H9 (cell line): ENCODE measurements around the gene BTBD17. TPM values are rescaled to one million over a fixed set of nuclear protein-coding genes. Genes with fewer than 3 reads are reported as not detected.

Source experiments
- DNase-seq: peaks from one replicate; pipeline ENCODE4 v3.0.0-alpha.2; 2017
- H2AFZ ChIP-seq: one replicate; pipeline ENCODE4 v1.6.1; 2013; ENCODE audit warnings: mild to moderate bottlenecking, low read length, control low read depth, moderate library complexity
- H2AK5ac ChIP-seq: 2 replicates; pipeline ENCODE4 v1.6.1; 2013; ENCODE audit warnings: low read length, control low read depth, mixed read lengths; ENCODE audit not compliant: insufficient read length
- H2BK120ac ChIP-seq: one replicate; pipeline ENCODE4 v1.6.1; 2013; ENCODE audit warnings: low read depth, mild to moderate bottlenecking, low read length, control low read depth, inconsistent platforms; ENCODE audit not compliant: poor library complexity, severe bottlenecking
- H2BK12ac ChIP-seq: 2 replicates; pipeline ENCODE4 v1.6.1; 2013; ENCODE audit warnings: low read length, control low read depth, mixed read lengths, low read depth; ENCODE audit not compliant: insufficient read length
- H2BK15ac ChIP-seq: 2 replicates; pipeline ENCODE4 v1.6.1; 2013; ENCODE audit warnings: low read depth, low read length, control low read depth
- H2BK20ac ChIP-seq: one replicate; pipeline ENCODE4 v1.6.1; 2013; ENCODE audit warnings: low read depth, mild to moderate bottlenecking, low read length, control low read depth, inconsistent platforms; ENCODE audit not compliant: poor library complexity, severe bottlenecking
- H2BK5ac ChIP-seq: 2 replicates; pipeline ENCODE4 v1.6.1; 2013; ENCODE audit warnings: low read length, control low read depth, mixed read lengths; ENCODE audit not compliant: insufficient read length
- H3K14ac ChIP-seq: 2 replicates; pipeline ENCODE4 v1.6.1; 2013; ENCODE audit warnings: low read length, control low read depth; ENCODE audit not compliant: insufficient read depth
- H3K18ac ChIP-seq: 2 replicates; pipeline ENCODE4 v1.6.1; 2013; ENCODE audit warnings: low read depth, mild to moderate bottlenecking, mixed read lengths, low read length, control low read depth; ENCODE audit not compliant: insufficient read length
- H3K23ac ChIP-seq: 2 replicates; pipeline ENCODE4 v1.6.1; 2013; ENCODE audit warnings: low read length, control low read depth, mixed read lengths, low read depth; ENCODE audit not compliant: insufficient read length
- H3K23me2 ChIP-seq: 2 replicates; pipeline ENCODE4 v1.6.1; 2013; ENCODE audit warnings: low read depth, mild to moderate bottlenecking, mixed read lengths, low read length, control low read depth; ENCODE audit not compliant: insufficient read length, poor library complexity, severe bottlenecking
- H3K27ac ChIP-seq: 2 replicates; pipeline ENCODE4 v1.5.1; 2013; ENCODE audit warnings: low read length, control low read depth, mixed read lengths, low read depth; ENCODE audit not compliant: insufficient read length
- H3K27me3 ChIP-seq: 2 replicates; pipeline ENCODE4 v1.6.1; 2013; ENCODE audit warnings: low read length, control low read depth, inconsistent platforms; ENCODE audit not compliant: insufficient read depth
- H3K4ac ChIP-seq: 2 replicates; pipeline ENCODE4 v1.6.1; 2013; ENCODE audit warnings: low read depth, mild to moderate bottlenecking, control low read depth, inconsistent platforms, low read length, moderate library complexity
- H3K4me1 ChIP-seq: 2 replicates; pipeline ENCODE4 v1.6.1; 2013; ENCODE audit warnings: low read length, control low read depth, inconsistent platforms; ENCODE audit not compliant: insufficient read depth
- H3K4me2 ChIP-seq: 2 replicates; pipeline ENCODE4 v1.6.1; 2013; ENCODE audit warnings: low read length, control low read depth, mixed read lengths; ENCODE audit not compliant: insufficient read length, insufficient read depth
- H3K56ac ChIP-seq: 2 replicates; pipeline ENCODE4 v1.6.1; 2013; ENCODE audit warnings: low read depth, mild to moderate bottlenecking, mixed read lengths, low read length, control low read depth; ENCODE audit not compliant: insufficient read length
- H3K79me1 ChIP-seq: 2 replicates; pipeline ENCODE4 v1.6.1; 2013; ENCODE audit warnings: low read depth, mild to moderate bottlenecking, moderate library complexity, low read length, control low read depth, inconsistent platforms; ENCODE audit not compliant: insufficient read depth, poor library complexity, severe bottlenecking
- H3K79me2 ChIP-seq: 2 replicates; pipeline ENCODE4 v1.6.1; 2013; ENCODE audit warnings: low read length, control low read depth, inconsistent platforms; ENCODE audit not compliant: insufficient read depth
- H3K9ac ChIP-seq: 2 replicates; pipeline ENCODE4 v1.6.1; 2013; ENCODE audit warnings: low read length, control low read depth, mixed read lengths; ENCODE audit not compliant: insufficient read length; ENCODE audit errors: extremely low read depth
- H3K9me3 ChIP-seq: one replicate; pipeline ENCODE4 v1.6.1; 2013; ENCODE audit warnings: low read depth, low read length, inconsistent platforms; ENCODE audit not compliant: control insufficient read depth
- H3T11ph ChIP-seq: one replicate; pipeline ENCODE4 v1.6.1; 2013; ENCODE audit warnings: mild to moderate bottlenecking, low read length, control low read depth, inconsistent platforms
- H4K20me1 ChIP-seq: one replicate; pipeline ENCODE4 v1.6.1; 2013; ENCODE audit not compliant: control insufficient read depth, insufficient read length, insufficient read depth
- H4K5ac ChIP-seq: 2 replicates; pipeline ENCODE4 v1.6.1; 2013; ENCODE audit warnings: low read depth, mild to moderate bottlenecking, mixed read lengths, low read length, control low read depth; ENCODE audit not compliant: insufficient read length
- H4K8ac ChIP-seq: replicated peaks from 2 replicates; pipeline ENCODE4 v1.6.1; 2013; ENCODE audit warnings: low read length, control low read depth, mixed read lengths, low read depth; ENCODE audit not compliant: insufficient read length
- H4K91ac ChIP-seq: 2 replicates; pipeline ENCODE4 v1.6.1; 2013; ENCODE audit warnings: low read depth, mild to moderate bottlenecking, moderate library complexity, mixed read lengths, low read length, control low read depth; ENCODE audit not compliant: insufficient read length
- H3K27ac Mint-ChIP-seq, 3 experiments: 2 replicates in 2 of 3; 3 replicates in 1 of 3; pipeline ENCODE4 v1.8.0; 2020 to 2021; ENCODE audit warnings: mixed read lengths in 3 of 3, mild to moderate bottlenecking in 1 of 3, moderate library complexity in 1 of 3
- H3K27me3 Mint-ChIP-seq: 2 replicates; pipeline ENCODE4 v1.8.0; 2021; ENCODE audit warnings: low read depth, mild to moderate bottlenecking, moderate library complexity, mixed read lengths
- H3K36me3 Mint-ChIP-seq, 3 experiments: 2 replicates in 2 of 3; 3 replicates in 1 of 3; pipeline ENCODE4 v1.8.0; 2020 to 2021; ENCODE audit warnings: low read depth in 3 of 3, mixed read lengths in 3 of 3; ENCODE audit not compliant: insufficient read depth in 1 of 3
- H3K4me1 Mint-ChIP-seq, 2 experiments: 2 replicates each; pipeline ENCODE4 v1.8.0; 2020; ENCODE audit warnings: mixed read lengths in 2 of 2
- H3K4me3 Mint-ChIP-seq, 2 experiments: 2 replicates in 1 of 2; 3 replicates in 1 of 2; pipeline ENCODE4 v1.8.0; 2020 to 2021; ENCODE audit warnings: mild to moderate bottlenecking in 2 of 2, mixed read lengths in 2 of 2, moderate library complexity in 1 of 2
- H3K9me3 Mint-ChIP-seq, 2 experiments: 2 replicates in 1 of 2; 3 replicates in 1 of 2; pipeline ENCODE4 v1.8.0; 2020; ENCODE audit warnings: mild to moderate bottlenecking in 2 of 2, mixed read lengths in 2 of 2, moderate library complexity in 1 of 2
- CTCF ChIP-seq: fragments of 200-600 bp; sonication (generic); conservative IDR thresholded peaks from 3 replicates; pipeline ENCODE4 v1.8.0; 2021; ENCODE audit warnings: antibody characterized with exemption, mild to moderate bottlenecking
- WGBS: extraction: QIAGEN DNeasy Blood & Tissue Kit; methylation state at CpG from one replicate; pipeline ENCODE4 v1.1.7; 2013; ENCODE audit warnings: missing lambda C conversion rate, low lambda C conversion rate, mixed read lengths; ENCODE audit not compliant: insufficient read length; ENCODE audit errors: extremely low coverage; 5-methylcytosine and 5-hydroxymethylcytosine counted together
- total RNA-seq: library from RNA; stranded (reverse); gene quantifications from 2 replicates; pipeline ENCODE4 v1.2.1, GENCODE V29; 2021

The BTBD17 gene
- total RNA-seq, 1 experiment from 2014 or later = 0.33 TPM

- Histone ChIP-seq H4K20me1 (no peaks in the 10 kb centered on the region), H3K18ac (no peak overlapping the region), H2BK12ac (no peak overlapping the region), H2AFZ (no peak overlapping the region), H3K79me1 (no peaks in the 10 kb centered on the region), H4K5ac (no peak overlapping the region), H2BK20ac (no peak overlapping the region), H2BK15ac (no peak overlapping the region), H2BK5ac (no peak overlapping the region), H2BK120ac (no peak overlapping the region), H4K91ac (no peak overlapping the region), H3K4ac (no peak overlapping the region), H3K79me2 (no peaks in the 10 kb centered on the region), H3K9ac (no peak overlapping the region), H3K27ac (no peak overlapping the region), H3K9me3 (peaks cover 6% of the 10 kb centered on the region), H2AK5ac (no peak overlapping the region), H3K27me3 (no peaks in the 10 kb centered on the region), H3K56ac (no peak overlapping the region), H3K23ac (no peak overlapping the region), H3K14ac (no peak overlapping the region), H3K4me2 (no peak overlapping the region), H3T11ph (no peak overlapping the region), H3K23me2 (no peaks in the 10 kb centered on the region), H3K4me1 (no peaks in the 10 kb centered on the region), H4K8ac (no peak overlapping the region)
- Mint-ChIP-seq H3K4me1 (peaks cover 2 to 16% of the 10 kb centered on the region in 2 experiments), H3K4me3 (no peak overlapping the region), H3K36me3 (peaks cover 0 to 6% (median 4%) of the 10 kb centered on the region in 3 experiments; a peak in 3 of 7 replicates), H3K27me3 (peaks cover 19% of the 10 kb centered on the region), H3K9me3 (peaks cover 7 to 9% of the 10 kb centered on the region in 2 experiments; a peak in 4 of 5 replicates), H3K27ac (no peak overlapping the region)
- no CpG with 5 or more reads among the region's 12 CpGs for WGBS
- TF ChIP-seq CTCF = no peak
- peak; percentile 29 for DNase-seq
Measured at GRCh38 chr17:74309902-74310301, 51.8 kb downstream of the BTBD17 start.
